Uterus (tissue), 4 donors: ENCODE measurements around the gene KMT2C. TPM values are rescaled to one million over a fixed set of nuclear protein-coding genes. Genes with fewer than 3 reads are reported as not detected.

ENCODE experiments used
- DNase-seq, 2 donors: peaks; one replicate each; pipeline ENCODE4 v3.0.0-alpha.2; 2019 to 2020
- H3K27ac ChIP-seq, 2 donors: fragments of 200-600 bp; sonication (generic); 1 replicate in 1 of 2; 2 replicates in 1 of 2; pipeline ENCODE4 v1.5.1; 2016 to 2018
- H3K27me3 ChIP-seq, 2 donors: fragments of 200-600 bp; sonication (generic); one replicate each; pipeline ENCODE4 v1.5.1; 2018 to 2019; ENCODE audit warnings: control low read depth in 1 of 2
- H3K36me3 ChIP-seq, 2 donors: fragments of 200-600 bp; sonication (generic); one replicate each; pipeline ENCODE4 v1.5.1; 2019; ENCODE audit warnings: control low read depth in 1 of 2
- H3K4me1 ChIP-seq, 2 donors: fragments of 200-600 bp; sonication (generic); one replicate each; pipeline ENCODE4 v1.5.1; 2018 to 2019; ENCODE audit warnings: control low read depth in 1 of 2
- H3K4me3 ChIP-seq, 2 donors: fragments of 200-600 bp; sonication (generic); 1 replicate in 1 of 2; 2 replicates in 1 of 2; pipeline ENCODE4 v1.5.1; 2018 to 2019; ENCODE audit warnings: mild to moderate bottlenecking in 1 of 2
- H3K9me3 ChIP-seq, 2 donors: fragments of 200-600 bp; sonication (generic); one replicate each; pipeline ENCODE4 v1.5.1; 2019; ENCODE audit warnings: control low read depth in 1 of 2
- CTCF ChIP-seq, 4 experiments: fragments of 200-600 bp in 2 of 4; fragments of 450-650 bp in 2 of 4; sonication (generic) in 2 of 4; IDR thresholded peaks; one replicate each; pipeline ENCODE4 v1.5.1; 2016 to 2019; ENCODE audit warnings: antibody characterized with exemption in 4 of 4, mild to moderate bottlenecking in 2 of 4, moderate library complexity in 1 of 4
- POLR2A ChIP-seq, 2 donors: fragments of 450-650 bp; IDR thresholded peaks; one replicate each; pipeline ENCODE4 v1.6.1; 2016; ENCODE audit warnings: antibody characterized with exemption in 2 of 2, mild to moderate bottlenecking in 1 of 2, moderate library complexity in 1 of 2
- intact Hi-C: fragments of 100-400 bp; cut with DNase I; formaldehyde crosslinking; loops from one replicate; pipeline ENCODE4 v1.15.1; 2023; ENCODE audit warnings: low total_unique reads
- total RNA-seq, 4 donors: library from RNA; depleted of rRNA in 3 of 4; stranded (reverse); fragments of >200 nt in 3 of 4; gene quantifications; one replicate each; pipeline versions ENCODE4 v1.1.0 to v1.2.4, GENCODE V29; 2014 to 2023
- donor health status: DM: yes; HTN: yes; CAD: no.

KMT2C gene
- total RNA-seq, 4 donors from 2014 or later: 30.5 to 177 (median 90.0) TPM

GRCh38 chr7:152340161-152340560, 95.6 kb downstream of the KMT2C start:
- Histone ChIP-seq H3K27me3 (no peaks in the 10 kb centered on the region), H3K27ac (no peak overlapping the region), H3K36me3 (no peaks in the 10 kb centered on the region), H3K4me3 (no peak overlapping the region), H3K9me3 (no peaks in the 10 kb centered on the region), H3K4me1 (no peaks in the 10 kb centered on the region)
- TF ChIP-seq CTCF (IDR thresholded peaks at IDR 0.05) (no peak), POLR2A (IDR thresholded peaks at IDR 0.05) (no peak)
- intact Hi-C loops: no loop called here
- DNase-seq: no peak

DNA sequence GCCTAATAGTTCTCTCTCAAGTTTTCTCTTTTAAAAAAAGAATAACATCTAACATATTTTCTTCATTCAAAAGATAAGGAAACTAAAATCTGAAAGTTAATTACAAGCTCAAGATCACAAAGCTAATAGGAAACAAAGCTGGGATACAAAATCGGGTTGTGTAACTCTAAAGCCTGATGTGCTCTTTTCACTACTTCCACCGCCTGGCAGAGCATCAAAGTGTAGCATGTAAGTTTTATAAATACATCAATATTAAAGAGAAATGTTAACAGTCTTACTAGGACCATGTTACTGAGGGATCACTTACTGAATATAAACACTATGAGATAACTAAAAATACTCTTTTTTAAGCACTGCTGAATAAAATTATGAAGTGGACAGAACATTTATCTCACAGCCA, 97.2 kb downstream of the KMT2C start:
- no peak overlapping the region for H3K4me3 ChIP-seq
- intact Hi-C loops: no loop called here
- H3K27me3 ChIP-seq: no peaks in the 10 kb centered on the region
- DNase-seq: no peak
- TF ChIP-seq POLR2A (IDR thresholded peaks at IDR 0.05) (no peak), CTCF (IDR thresholded peaks at IDR 0.05) (no peak)
- no peaks in the 10 kb centered on the region for H3K9me3 ChIP-seq
- no peak overlapping the region for H3K27ac ChIP-seq
- H3K4me1 ChIP-seq: no peaks in the 10 kb centered on the region
- H3K36me3 ChIP-seq: no peaks in the 10 kb centered on the region

DNA sequence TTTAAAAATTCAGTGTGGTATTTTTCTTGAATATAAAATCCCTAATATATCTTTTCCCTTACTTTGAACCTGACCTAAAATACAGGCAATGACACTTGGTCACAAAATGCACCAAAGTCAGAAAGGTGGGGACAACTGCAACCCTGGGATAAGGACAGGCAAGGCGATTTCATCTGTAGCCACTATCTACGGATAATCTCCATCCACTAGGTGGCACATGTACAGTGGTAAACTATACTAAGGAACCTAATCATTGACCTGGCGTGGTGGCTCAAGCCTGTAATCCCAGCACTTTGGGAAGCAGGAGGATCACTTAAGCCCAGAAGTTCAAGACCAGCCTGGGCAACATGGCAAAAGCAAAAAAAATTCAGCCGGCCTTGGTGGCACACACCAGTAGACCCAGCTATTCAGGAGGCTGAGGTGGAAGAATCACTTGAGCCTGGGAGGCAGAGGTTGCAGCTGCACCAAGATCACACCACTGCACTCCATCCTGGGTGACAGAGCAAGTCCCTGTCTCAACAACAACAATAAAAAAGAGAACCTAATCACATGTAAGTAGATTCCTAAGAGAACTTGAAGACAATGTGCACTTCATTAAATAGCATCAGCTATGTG, 98.9 kb downstream of the KMT2C start:
- peak in 3 of 4 experiments; percentile 18 to 44 (median 38) for TF ChIP-seq CTCF (IDR thresholded peaks at IDR 0.05)
- TF ChIP-seq POLR2A (IDR thresholded peaks at IDR 0.05): no peak
- Histone ChIP-seq H3K4me3 (no peak overlapping the region), H3K27ac (no peak overlapping the region), H3K36me3 (no peaks in the 10 kb centered on the region), H3K4me1 (no peaks in the 10 kb centered on the region), H3K9me3 (no peaks in the 10 kb centered on the region), H3K27me3 (no peaks in the 10 kb centered on the region)
- intact Hi-C loops: no loop called here
- DNase-seq: peak in 1 of 2 donors; percentile 27

- Histone ChIP-seq H3K36me3 (no peaks in the 10 kb centered on the region), H3K27ac (peak overlapping the region in 1 of 2 donors; percentile 0), H3K27me3 (no peaks in the 10 kb centered on the region), H3K4me3 (no peak overlapping the region), H3K4me1 (no peaks in the 10 kb centered on the region), H3K9me3 (no peaks in the 10 kb centered on the region)
- intact Hi-C loops: no loop called here
- no peak for DNase-seq
- TF ChIP-seq POLR2A (IDR thresholded peaks at IDR 0.05) (no peak), CTCF (IDR thresholded peaks at IDR 0.05) (no peak)
Observed at GRCh38 chr7:152335900-152336571, 99.8 kb downstream of the KMT2C start.

DNA sequence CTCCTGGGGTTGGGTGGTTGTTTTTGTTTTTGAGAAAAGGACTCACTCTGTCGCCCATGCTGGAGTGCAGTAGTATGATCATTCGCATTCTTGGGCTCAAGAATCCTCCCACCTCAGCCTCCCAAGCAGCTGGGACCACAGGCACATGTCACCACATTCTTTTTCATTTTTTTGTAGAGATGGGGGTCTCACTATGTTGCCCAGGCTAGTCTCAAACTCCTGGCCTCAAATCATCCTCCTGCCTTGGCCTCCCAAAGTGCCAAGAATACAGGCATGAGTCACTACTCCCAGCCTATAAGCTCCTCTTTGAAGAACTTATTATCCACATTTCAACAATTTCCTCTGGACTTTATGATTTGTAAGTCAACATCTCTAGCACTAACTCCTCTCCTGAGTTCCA, 102.7 kb downstream of the KMT2C start:
- Histone ChIP-seq H3K9me3 (no peaks in the 10 kb centered on the region), H3K27ac (no peak overlapping the region), H3K36me3 (no peaks in the 10 kb centered on the region), H3K4me1 (no peaks in the 10 kb centered on the region), H3K27me3 (no peaks in the 10 kb centered on the region), H3K4me3 (no peak overlapping the region)
- DNase-seq: no peak
- intact Hi-C loops: no loop called here
- TF ChIP-seq CTCF (IDR thresholded peaks at IDR 0.05): no peak
- no peak for TF ChIP-seq POLR2A (IDR thresholded peaks at IDR 0.05)
